CD4-positive, alpha-beta T cell treated with Interleukin-15 for 1 hour (primary cell): ENCODE measurements around the gene SNCG.
"Not testable (repeated sequence)": the region's sequence is repeated elsewhere in the genome, so short reads cannot be mapped to it uniquely, and the experiment has no call there.

Experiments
- DNase-seq: peaks from one replicate; pipeline ENCODE4 v3.0.0-alpha.2; 2020

SNCG gene

DNA sequence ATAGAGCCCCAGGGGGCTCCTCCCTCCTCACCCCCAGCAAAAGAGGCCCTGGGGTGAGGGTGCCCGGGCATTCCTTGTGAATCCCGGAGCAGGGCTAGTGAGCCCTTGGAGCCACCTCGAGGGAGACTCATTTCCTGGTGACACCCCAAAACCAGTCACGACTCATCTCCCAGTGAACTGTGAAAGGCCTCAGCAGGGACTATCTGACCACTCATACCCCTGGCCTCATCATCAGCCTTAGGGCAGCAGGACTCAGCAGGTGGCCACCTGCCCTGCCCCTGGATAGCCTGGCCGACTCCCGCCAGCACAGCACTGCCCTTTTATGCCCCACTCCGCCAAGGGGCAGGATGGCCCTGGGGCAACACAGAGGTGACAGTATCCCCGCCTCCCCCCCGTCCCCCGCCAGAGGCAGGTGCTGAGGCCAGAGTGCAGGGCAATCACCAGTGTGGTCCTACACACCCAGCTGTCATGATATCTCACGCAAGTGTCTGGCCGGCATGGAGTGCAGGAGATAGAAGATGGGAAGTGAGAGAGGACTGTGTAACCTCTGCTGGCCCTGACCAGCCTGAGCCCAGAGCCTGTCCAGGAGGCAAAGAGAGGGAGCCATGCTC, 3.2 kb downstream of the SNCG start:
- no peak for DNase-seq

DNA sequence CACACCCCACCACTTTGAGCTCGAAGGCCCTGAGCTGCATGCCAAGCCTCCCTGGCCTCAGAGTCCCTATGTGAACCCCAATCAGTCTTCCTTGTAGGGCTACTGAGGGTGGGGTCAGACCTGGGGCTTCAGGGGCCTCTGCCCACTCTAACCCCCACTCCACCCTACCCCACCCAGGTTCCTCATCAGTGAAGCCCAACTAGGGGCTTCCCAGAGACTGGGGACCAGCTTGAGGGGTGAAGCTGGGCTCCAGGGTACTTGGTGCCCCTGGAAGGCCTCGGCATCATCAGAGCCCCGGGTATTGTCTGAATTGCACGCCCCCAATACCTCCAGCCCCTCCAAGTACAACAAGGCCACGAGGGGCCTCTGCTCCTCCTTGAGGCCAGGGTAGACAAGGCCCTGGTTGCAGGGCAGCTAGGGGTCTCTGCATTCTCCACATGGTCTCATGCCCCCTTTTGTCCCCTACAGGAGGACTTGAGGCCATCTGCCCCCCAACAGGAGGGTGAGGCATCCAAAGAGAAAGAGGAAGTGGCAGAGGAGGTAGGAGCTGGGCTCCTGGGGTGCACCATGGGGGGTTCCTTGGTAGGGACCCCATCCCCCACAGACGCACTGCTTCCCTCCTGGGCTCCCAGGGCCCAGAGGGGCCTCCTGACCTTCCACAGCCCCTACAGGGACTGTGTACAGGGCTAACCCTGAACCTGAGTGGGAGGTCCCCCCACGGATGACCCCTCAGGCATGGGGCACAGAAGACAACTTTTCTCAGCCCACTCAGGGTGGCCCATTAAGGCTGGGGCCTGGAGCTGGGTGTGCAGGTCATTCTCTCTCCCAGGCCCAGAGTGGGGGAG, 4.0 kb downstream of the SNCG start:
- DNase-seq, result no peak

DNA sequence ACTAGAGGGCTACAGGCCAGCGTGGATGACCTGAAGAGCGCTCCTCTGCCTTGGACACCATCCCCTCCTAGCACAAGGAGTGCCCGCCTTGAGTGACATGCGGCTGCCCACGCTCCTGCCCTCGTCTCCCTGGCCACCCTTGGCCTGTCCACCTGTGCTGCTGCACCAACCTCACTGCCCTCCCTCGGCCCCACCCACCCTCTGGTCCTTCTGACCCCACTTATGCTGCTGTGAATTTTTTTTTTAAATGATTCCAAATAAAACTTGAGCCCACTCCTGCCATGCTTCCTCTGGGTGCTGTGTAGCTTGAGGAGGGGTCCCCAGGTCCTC, 4.5 kb downstream of the SNCG start:
- no peak for DNase-seq

DNA sequence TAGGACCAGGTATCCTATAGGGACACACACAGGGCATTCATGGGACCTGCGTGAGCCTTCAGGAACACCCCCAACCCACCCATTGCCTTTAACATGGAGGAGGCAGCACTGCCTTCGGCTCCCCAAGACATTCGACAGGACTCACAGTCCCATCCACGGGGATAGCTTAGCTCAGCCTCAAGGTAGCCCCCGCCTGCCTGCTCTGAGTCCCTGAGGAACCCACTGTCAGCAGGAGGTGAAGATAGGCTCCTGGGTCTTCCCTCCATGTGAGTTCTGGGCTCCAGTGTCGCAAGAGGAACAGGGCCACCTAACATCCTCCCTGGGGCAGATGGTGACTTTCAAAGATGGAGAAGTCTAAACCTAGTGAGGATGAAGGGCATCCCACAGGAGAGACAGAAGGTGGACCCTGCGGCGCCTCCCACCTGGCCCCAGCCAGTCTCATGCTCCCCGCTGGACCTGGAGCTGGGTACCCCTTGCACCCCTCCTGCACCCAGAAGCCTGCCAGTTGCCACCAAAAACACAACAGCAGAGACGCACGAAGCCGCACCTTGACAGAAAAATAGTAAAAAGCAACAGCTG, 5.0 kb downstream of the SNCG start:
- DNase-seq, result no peak

DNA sequence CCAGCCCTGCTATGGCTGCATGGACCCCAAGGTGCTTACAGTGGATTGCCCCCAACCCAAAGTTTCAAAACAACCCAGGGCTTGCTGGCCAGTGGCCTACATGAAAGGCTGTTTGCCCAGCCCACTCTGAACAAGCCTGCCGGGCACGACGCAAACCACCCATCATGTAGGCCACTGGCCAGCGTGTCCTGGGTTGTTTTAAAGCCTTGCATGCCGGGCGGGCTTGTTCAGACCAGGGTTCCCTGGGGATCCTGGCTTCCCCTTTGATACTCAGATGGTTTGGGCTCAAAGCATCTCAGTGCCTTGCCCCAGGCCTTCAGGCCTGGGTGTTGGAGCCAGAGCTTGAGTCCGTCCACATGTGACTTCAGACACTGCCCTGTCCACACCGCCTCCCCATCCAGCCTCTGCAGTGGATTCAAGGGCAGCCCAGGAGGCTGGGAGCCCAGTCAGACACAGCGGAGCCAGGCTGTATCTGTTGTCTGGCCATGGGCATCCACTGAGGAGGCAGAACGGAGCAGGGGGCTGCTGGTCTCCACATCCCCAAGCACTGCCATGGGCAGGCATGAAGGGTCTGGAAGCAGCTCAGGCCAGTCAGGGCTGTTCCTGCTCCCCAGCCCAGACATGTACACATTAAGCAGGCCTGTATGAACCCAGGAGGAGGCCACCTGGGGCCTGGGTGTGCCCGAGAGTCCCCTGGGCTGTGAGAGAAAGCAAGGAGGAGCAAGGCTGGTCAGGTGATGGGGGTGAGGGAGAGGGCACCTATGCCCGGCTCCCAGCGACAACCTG, 5.9 kb downstream of the SNCG start:
- DNase-seq, result no peak

DNA sequence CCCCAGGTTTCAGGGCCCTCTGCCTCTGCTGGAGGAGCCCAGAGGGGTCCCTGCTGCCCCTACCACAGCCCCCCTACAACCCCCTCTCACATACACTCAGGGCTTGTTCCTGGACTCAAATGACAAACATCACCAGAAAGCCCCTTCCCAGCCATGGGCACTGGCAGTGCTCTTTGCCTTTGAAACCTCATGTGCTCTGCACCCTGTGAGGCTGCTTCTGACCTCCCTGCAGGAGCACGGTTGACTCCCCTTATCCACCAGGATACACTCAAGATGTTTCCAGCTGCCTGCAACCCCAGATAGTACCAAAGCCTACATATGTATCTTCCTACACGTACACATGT, 6.4 kb downstream of the SNCG start:
- no peak for DNase-seq

DNA sequence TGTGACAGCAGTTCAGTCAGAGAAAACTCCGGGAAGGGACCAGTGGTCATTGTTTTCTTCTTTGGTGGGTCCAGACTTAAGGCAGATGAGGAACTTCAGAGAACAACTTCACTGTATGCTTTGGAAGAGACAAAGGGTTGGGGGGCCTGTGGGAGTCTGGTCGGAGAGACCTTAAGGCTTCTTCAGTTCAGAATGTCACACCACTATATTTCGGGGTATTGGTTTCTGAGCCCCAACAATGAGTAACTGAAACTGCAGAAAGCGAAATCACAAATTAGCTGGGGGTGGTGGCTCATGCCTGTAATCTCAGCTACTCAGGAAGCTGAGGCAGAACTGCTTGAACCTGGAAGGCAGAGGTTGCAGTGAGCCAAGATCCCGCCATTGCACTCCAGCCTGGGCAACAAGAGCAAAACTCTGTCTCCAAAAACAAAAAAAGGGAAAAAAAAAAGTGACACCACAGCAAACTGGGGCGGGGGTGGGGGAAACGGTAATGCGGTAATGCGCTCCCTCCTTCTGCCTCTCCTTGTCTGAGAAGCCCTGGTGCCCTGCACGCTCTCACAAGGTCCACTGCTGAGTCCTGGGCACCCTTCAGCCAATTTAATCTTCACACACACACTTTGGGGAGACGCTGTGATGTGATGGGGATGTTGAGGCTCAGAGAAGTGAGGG, 7.7 kb downstream of the SNCG start:
- DNase-seq, result no peak

DNA sequence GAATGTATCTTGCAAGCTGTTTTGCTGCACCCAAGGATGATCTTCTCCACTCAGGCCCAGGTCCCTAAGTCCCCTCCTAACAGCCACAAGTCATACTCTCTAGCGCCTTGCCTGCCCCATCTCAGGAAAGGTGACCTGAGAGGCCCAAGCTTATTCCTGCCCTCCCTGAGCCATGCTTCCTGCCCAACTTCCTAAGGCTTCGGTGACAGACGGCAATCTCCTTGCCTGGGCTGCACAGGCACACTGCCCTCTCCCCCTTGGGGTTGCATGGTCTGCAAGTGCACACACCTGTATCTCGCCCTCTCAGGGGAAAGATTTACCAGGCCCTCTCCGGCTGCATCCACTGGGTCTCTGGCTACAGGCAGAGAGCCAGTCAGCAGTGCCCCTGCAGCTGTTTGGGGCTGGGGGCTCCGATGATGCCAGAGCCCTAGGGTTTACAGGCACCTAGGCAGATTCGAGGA, 9.1 kb downstream of the SNCG start:
- no peak for DNase-seq

DNA sequence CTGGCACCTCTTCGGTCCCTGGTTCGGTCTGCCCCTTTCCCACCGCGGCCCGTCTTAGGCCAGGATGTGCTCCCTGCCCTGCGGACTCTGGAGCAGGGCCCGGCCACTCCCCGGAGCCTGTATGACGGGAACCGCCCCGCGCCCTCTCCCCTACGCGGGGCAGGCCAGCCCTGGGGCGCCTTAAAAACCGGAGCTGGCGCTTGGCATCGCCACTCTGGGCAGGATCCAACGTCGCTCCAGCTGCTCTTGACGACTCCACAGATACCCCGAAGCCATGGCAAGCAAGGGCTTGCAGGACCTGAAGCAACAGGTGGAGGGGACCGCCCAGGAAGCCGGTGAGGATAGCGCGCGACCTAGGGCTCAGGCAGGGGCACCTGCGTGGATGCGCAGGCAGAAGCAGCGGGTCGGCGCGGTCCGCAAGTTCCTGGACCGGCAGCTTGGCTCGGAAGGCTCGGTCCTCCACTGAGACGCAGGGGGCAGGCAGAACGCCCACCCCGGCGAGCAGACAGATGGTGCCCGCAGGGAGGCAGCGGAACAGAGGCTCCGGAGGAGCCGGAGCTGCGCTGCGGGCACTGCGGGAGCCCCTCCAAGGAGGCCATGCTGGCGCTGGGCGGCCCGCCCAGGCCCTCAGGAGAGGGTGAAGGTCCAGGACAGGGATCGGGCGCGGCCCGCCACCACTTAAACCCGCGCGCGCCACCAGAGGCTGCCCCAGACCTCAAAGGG, 10.0 kb downstream of the SNCG start, which contains the start of gene ADIRF:
Gene ADIRF, plus strand, starts transcription at position 212 of the 723 bp plus-strand sequence. Its CDS starts 63 bp downstream, at position 275.
- no peak for DNase-seq

DNA sequence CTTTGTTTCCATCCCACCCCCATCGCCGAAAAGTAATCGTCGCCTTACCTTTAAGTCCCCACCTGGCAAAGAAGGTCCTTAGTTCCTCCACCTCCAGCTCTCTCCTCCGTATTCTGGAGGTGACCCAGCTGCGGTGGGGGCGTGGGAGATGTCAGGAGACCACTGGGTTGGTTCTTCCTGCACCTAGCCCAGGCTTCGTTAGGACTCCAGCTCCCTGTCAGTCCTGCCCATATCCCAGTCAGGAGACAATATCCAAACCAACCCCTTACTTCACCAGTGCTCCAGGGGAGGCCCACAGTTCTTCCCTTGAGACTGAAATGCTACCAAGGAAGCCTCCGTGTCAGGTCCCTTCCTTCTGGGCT, 10.6 kb downstream of the SNCG start:
- no peak for DNase-seq

DNA sequence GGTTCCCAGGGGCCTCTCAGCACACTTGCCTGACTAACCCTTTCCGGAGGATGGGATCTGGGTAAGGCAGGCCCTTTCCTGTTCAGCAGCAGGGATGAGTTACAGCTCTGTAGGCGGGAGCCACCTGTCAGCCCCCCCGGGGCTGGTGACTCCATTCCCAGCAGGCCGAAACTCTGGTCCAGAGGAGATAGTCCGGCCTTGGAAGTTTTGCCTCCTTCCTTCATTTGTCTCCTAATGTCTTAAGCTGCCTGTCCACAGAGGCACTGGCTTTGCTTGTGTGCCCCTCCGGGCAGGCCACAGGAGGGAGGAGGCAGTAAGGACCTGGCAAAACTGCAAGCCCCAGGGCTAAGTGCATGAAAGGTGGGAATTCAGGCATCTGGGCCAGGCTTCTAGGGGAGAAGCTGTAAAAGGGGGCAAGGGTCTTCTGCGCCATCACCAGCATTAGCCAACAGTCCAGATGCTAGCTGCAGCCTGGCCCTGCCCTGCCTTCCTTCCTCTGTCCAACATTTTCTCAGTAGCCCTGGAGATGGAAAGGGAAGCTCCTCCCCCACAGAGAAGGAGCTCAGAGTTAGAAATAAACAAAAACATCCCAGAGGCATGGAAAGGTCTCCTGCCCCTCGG, 11.1 kb downstream of the SNCG start:
- no peak for DNase-seq

DNA sequence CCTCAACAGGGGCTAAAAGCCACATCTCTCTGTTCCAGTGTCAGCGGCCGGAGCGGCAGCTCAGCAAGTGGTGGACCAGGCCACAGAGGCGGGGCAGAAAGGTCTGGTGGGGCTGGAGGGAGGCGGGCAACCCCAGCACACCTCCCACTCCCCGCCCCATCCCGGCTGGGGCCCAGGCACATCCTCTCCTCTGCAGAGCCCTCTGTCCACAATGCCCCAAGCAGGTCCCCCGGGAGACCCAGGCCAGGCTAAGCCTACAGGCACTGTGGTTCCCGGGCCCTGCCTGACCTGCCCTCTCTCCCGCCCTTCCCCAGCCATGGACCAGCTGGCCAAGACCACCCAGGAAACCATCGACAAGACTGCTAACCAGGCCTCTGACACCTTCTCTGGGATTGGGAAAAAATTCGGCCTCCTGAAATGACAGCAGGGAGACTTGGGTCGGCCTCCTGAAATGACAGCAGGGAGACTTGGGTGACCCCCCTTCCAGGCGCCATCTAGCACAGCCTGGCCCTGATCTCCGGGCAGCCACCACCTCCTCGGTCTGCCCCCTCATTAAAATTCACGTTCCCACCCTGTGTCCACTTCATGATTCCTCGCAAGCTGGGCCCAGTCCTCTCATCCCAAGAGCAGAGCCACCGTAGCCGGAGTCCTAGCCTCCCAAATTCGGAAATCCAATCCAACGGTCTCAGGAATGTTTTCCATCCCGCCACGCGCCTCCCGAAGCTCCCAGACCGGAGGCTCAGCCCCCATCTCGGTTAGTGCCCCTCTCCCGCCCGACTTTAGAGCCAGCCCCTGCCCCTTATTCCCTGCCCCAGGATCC, 12.0 kb downstream of the SNCG start:
- no peak for DNase-seq

DNA sequence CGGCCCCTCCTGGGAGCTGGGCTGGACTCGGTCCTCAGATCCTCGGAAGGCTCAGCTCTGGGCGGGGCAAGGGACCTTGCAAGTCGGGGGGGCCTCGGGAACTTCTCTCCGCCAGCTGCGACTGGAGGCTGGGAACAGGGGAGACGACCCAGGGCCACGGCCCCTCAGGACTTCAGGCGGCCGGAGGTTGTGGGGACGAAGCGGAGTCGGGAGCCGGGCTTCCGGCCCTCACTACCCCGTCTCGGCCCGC, 12.5 kb downstream of the SNCG start:
- no peak for DNase-seq

DNA sequence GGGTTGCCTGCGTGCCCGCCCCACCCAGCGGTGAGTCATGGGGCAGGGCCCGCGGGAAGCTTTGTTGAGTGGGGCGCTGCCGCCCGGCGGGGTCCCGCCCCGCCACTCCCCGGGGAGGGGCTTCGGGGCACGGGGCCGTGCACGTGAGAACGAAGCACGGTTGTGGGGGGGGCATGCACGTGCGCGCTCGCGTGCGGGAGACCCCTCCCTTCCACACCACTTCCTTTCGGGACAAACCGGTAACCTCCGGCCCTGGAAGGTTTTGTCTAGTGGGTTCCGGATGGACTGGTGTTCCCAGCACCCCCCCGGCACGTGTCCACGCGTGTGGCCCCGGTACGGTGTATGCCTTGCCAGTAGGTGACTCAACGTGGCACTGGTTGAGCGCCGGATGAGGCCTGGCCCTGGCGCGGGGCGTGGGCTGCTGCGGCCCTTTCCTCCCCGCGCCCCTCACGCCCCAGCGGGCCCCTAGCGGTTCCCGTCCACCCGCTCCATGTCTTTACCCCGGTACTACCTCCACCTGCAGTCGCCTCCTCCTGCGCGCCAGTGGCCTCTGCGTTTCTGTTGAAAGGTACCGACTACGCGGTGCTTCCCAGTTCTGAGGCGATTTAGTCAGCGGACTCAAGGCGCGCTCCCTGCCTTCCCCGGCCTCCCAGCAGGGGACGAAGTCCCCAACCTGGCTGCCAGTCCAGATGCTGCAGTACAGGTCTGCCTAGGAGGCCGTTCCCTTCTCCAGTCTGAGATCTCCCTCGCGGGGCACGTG, 13.0 kb downstream of the SNCG start:
- DNase-seq, result peak; percentile 91

DNA sequence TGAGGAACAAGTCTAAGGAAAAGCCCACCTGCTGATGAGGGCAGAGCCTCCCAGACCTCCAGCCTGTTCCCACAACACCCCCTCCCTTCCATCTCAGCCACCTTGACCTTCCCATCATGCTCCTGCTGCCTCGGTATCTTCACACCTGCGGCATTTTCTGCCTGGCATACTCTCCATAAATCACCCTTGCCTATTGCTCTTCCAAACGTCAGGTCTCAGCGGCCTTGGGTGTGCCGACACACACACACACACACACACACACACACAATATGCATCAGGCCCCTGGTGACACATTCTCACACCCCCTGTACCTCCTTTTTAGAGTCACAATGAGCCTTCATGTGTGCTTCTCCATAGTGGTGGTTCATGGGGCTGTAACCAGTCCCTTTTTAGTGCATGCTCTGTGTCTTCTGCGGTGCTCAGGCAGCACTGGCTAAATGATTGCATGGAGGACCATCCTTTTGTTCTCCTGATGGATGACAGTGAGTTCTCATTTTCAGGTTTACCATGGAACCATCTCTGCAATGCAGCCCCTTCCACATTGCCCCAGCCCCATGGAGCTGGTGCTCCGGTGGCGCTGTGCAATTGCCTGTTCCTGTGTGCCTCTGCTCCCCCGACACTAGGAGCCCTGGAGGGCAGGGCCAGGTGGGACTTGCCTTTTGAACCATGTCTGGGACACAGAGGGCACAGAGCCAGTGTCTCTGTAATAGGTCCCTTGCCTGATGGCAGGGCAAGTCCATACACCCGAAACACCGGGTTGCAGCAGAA, 14.4 kb downstream of the SNCG start:
- no peak for DNase-seq

DNA sequence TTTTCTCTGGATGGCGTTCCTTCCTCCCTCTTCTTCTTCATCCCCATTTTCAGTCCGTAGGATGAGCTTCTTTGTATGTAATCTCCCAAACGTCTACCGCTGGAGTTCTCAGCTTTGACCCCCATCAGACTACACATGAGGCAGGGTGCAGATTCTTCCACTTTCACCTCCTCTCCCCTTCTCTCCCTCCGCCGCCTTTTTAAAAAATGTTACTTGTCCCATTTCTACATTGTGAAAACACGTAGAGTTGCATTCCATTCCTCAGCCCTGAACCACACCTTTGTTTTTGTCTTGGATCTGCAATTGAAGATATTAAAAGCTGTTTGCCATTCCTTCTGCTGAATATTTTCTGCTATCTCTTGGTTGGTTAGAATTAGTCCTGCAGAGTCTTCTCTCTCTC, 16.1 kb downstream of the SNCG start:
- DNase-seq, result no peak

DNA sequence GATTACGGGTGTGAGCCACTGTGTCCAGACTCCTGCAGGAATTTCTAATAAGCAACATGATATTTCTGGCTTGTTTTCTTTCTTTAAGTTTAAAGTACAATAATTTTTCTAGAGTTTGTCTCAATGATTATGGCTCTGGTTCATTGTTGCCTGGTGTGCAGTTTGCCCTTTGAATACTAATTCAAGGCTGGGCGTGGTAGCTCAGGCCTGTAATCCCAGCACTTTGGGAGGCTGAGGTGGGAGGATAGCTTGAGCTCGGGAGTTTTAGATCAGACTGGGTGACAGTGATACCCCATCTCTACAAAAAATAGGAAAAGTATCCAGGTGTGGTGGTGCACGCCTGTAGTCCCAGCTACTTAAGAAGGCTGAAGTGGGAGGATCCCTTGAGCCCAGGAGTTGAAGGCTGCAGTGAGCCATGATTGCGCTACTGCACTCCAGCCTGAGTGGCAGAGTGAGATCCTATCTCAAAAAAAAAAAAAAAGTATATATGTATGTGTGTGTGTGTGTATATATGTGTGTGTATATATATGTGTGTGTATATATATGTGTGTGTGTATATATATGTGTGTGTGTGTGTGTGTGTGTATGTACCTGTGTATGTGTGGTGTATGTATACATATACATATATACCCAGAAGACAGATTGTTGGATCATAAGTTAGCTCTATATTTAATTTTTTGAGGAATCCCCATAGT, 18.1 kb downstream of the SNCG start:
- DNase-seq, result no peak

DNA sequence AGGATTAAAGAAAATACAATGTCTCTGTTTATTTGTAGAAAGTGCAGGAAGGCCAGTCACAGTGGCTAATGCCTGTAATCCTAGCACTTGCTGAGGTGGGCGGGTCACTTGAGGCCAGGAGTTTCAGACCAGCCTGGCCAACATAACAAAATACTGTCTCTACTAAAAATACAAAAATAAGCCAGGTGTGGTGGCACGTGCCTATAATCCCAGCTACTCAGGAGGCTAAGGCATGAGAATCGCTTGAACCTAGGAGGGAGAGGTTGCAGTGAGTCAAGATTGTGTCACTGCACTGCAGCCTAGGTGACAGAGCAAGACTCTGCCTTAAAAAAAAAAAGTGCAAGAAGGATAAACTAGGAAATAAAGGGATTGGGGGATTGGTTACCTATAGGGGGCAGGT, 20.1 kb downstream of the SNCG start:
- not testable (repeated sequence) for DNase-seq

DNA sequence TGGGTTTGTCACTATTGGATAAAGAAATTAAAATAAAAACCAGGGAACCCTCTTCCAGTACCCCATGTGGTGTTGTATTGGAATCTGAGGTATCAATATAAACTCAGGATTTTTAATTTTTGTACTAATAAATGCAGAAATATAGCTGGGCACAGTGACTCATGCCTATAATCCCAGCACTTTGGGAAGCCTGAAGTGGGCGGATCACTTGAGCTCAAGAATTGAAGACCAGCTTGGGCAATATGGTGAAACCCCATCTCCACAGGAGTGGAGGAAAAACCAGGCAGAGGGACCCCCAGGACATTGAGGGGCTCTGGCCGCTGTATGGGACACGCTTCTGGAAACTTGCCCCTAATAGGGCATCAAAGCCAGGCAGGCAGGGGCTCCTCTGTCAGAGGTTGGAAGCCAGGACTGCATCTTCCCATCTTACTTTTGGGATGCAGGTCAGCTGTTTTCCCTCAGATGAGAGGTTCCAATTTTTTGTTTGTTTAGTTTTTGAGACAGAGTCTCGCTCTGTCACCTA, 21.0 kb downstream of the SNCG start:
- DNase-seq, result no peak
